Esophagus muscularis mucosa (tissue), 2 donors: Measurements from ENCODE around the gene KCNAB1.

Experiments used
- EP300 ChIP-seq: sonication (generic); formaldehyde crosslinking; IDR thresholded peaks from one replicate; pipeline ENCODE4 v1.6.1; 2017; ENCODE audit warnings: antibody characterized with exemption
- POLR2A ChIP-seq: fragments of 450-650 bp; IDR thresholded peaks from one replicate; pipeline ENCODE4 v1.6.1; 2017; ENCODE audit warnings: antibody characterized with exemption, moderate library complexity, mild to moderate bottlenecking, low read depth

DNA sequence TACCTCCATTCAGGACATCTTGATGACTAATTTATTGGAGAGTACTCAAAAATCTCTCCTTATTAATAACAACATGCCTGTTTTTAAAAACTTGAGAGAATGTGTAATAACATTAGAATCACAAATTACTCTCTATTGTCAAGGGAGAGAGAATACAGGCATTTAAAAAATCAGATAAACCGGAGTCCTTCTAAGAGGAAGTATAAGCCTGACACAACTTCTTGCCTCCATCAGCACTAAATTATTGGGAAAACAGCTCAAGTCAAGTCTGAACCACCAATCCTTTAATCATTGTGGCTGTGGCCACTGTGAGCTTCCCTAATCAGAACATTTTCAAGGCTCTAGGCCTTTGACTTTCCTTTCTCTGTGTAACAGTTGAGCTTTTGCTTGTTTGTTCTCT lies 396.6 kb downstream of the KCNAB1 start:
- TF ChIP-seq POLR2A (no peak), EP300 (no peak)
